NCI-H1092 treated with DMSO at 0.1 percent for 48 hours (cell line): ENCODE data around the gene MRPS2.
A peak's percentile ranks its signal among the peaks of the same experiment; 100 is the strongest.
"Not testable (repeated sequence)": the region's sequence is repeated elsewhere in the genome, so short reads cannot be mapped to it uniquely, and the experiment has no call there.

Source experiments
- DNase-seq: peaks from one replicate; lab custom pipeline; 2025; lab: John Stamatoyannopoulos, UW

Gene MRPS2

GRCh38 chr9:135500525-135501260 lies at the start of gene MRPS2:
Gene MRPS2 (plus strand): TSS chr9:135500682. CDS start chr9:135500711, 29 bp downstream.
- peak; percentile 81 for DNase-seq

GRCh38 chr9:135450956-135451355 lies 49.5 kb upstream of the MRPS2 start:
- DNase-seq: no peak

GRCh38 chr9:135451909-135452308 lies 48.6 kb upstream of the MRPS2 start:
- not testable (repeated sequence) for DNase-seq

- no peak for DNase-seq
Measured at GRCh38 chr9:135454737-135455136, 45.7 kb upstream of the MRPS2 start.

GRCh38 chr9:135455401-135456030 lies 45.0 kb upstream of the MRPS2 start:
- no peak for DNase-seq

- DNase-seq: no peak
Measured at GRCh38 chr9:135456436-135457104, 43.9 kb upstream of the MRPS2 start.

GRCh38 chr9:135458478-135458877 lies 42.0 kb upstream of the MRPS2 start:
- DNase-seq: not testable (repeated sequence)

- no peak for DNase-seq
Measured at GRCh38 chr9:135461936-135462335, 38.5 kb upstream of the MRPS2 start.

- no peak for DNase-seq
Measured at GRCh38 chr9:135463140-135463539, 37.3 kb upstream of the MRPS2 start.

GRCh38 chr9:135464181-135464580 lies 36.3 kb upstream of the MRPS2 start:
- DNase-seq: no peak

GRCh38 chr9:135468854-135469521 lies 31.5 kb upstream of the MRPS2 start:
- DNase-seq: no peak

- DNase-seq: peak; percentile 49
Measured at GRCh38 chr9:135471791-135472640, 28.5 kb upstream of the MRPS2 start.

GRCh38 chr9:135473972-135474543 lies 26.4 kb upstream of the MRPS2 start:
- DNase-seq: no peak

- peak; percentile 32 for DNase-seq
Measured at GRCh38 chr9:135474915-135475314, 25.6 kb upstream of the MRPS2 start.

GRCh38 chr9:135476561-135477355 lies 23.7 kb upstream of the MRPS2 start:
- DNase-seq: no peak

- DNase-seq: no peak
Measured at GRCh38 chr9:135478191-135478590, 22.3 kb upstream of the MRPS2 start.

- no peak for DNase-seq
Measured at GRCh38 chr9:135478829-135479468, 21.5 kb upstream of the MRPS2 start.

- DNase-seq: no peak
Measured at GRCh38 chr9:135479469-135480052, 20.9 kb upstream of the MRPS2 start, which contains the start of gene PPP1R26. Gene PPP1R26 (plus strand): TSS chr9:135479782. CDS start chr9:135484511, 4,729 bp downstream.
